WTC11 (cell line): ENCODE measurements around the gene HIKESHI.

ENCODE experiments used
- ATF2 ChIP-seq: sonication (generic); formaldehyde crosslinking; IDR thresholded peaks from 2 replicates; pipeline ENCODE4 v1.8.1; 2022; ENCODE audit warnings: low read depth, missing genetic modification reagents, borderline replicate concordance
- CBFB ChIP-seq: sonication (generic); formaldehyde crosslinking; IDR thresholded peaks from 2 replicates; pipeline ENCODE4 v1.8.1; 2022; ENCODE audit warnings: mild to moderate bottlenecking, low read depth, missing genetic modification reagents
- ELF4 ChIP-seq: sonication (generic); formaldehyde crosslinking; IDR thresholded peaks from 2 replicates; pipeline ENCODE4 v1.8.1; 2022; ENCODE audit warnings: low read depth, mild to moderate bottlenecking, moderate library complexity, missing genetic modification reagents
- JUN ChIP-seq: sonication (generic); formaldehyde crosslinking; IDR thresholded peaks from 2 replicates; pipeline ENCODE4 v1.8.0; 2023; ENCODE audit warnings: mild to moderate bottlenecking, missing genetic modification reagents
- NFE2L1 ChIP-seq: sonication (generic); formaldehyde crosslinking; IDR thresholded peaks from 2 replicates; pipeline ENCODE4 v1.8.1; 2023; ENCODE audit warnings: missing genetic modification reagents
- NR2C2 ChIP-seq: sonication (generic); formaldehyde crosslinking; IDR thresholded peaks from 2 replicates; pipeline ENCODE4 v1.8.0; 2022; ENCODE audit warnings: mild to moderate bottlenecking, missing genetic modification reagents
- TEAD4 ChIP-seq: sonication (generic); formaldehyde crosslinking; IDR thresholded peaks from 2 replicates; pipeline ENCODE4 v1.8.0; 2022; ENCODE audit warnings: mild to moderate bottlenecking, missing genetic modification reagents
- TP53 ChIP-seq: sonication (generic); formaldehyde crosslinking; IDR thresholded peaks from 2 replicates; pipeline ENCODE4 v1.8.1; 2023; ENCODE audit warnings: mild to moderate bottlenecking, missing genetic modification reagents
- ZNF232 ChIP-seq: sonication (generic); formaldehyde crosslinking; IDR thresholded peaks from 2 replicates; pipeline ENCODE4 v1.8.0; 2022; ENCODE audit warnings: mild to moderate bottlenecking, missing genetic modification reagents
- TF ChIP-seq, protein P1 (sequence below): fragments of 200-600 bp; IDR thresholded peaks from 2 replicates; pipeline ENCODE4 v1.8.0; 2022; ENCODE audit warnings: antibody characterized with exemption

DNA sequence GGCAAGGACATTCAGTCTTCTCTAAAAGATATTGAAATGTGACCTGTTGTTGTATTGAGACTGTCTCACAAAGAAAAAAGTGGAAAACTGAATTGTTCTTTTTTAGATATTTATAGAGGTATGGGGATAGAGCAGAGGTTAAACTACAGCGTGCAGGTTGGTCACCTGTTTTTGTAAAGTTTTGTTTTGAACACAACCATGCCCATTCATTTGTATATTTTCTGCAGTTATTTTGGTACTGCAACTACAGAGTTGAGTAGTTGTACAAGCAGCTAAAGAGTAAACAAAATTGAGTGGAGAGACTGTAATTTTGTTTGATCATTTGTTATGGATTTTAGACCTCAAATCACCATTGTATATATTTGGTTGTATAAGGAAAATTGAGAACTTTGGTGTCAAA lies 46.1 kb upstream of the HIKESHI start:
- TF ChIP-seq NFE2L1 (CRISPR knock-in tag) (no peak), NR2C2 (CRISPR knock-in tag) (no peak), CBFB (CRISPR knock-in tag) (no peak), TEAD4 (CRISPR knock-in tag) (no peak), TP53 (CRISPR knock-in tag) (no peak), ZNF232 (CRISPR knock-in tag) (no peak), ELF4 (no peak), ATF2 (CRISPR knock-in tag) (no peak), JUN (CRISPR knock-in tag) (no peak)
- TF ChIP-seq, protein P1, sequence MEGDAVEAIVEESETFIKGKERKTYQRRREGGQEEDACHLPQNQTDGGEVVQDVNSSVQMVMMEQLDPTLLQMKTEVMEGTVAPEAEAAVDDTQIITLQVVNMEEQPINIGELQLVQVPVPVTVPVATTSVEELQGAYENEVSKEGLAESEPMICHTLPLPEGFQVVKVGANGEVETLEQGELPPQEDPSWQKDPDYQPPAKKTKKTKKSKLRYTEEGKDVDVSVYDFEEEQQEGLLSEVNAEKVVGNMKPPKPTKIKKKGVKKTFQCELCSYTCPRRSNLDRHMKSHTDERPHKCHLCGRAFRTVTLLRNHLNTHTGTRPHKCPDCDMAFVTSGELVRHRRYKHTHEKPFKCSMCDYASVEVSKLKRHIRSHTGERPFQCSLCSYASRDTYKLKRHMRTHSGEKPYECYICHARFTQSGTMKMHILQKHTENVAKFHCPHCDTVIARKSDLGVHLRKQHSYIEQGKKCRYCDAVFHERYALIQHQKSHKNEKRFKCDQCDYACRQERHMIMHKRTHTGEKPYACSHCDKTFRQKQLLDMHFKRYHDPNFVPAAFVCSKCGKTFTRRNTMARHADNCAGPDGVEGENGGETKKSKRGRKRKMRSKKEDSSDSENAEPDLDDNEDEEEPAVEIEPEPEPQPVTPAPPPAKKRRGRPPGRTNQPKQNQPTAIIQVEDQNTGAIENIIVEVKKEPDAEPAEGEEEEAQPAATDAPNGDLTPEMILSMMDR, result no peak
